Endodermal cell (in vitro differentiated cells): ENCODE results near the gene GABPA. TPM values are rescaled to one million over a fixed set of nuclear protein-coding genes. Genes with fewer than 3 reads are reported as not detected.

Experiments
- DNase-seq: peaks from one replicate; pipeline ENCODE4 v3.0.0-alpha.2; 2017
- H3K27ac ChIP-seq: 2 replicates; pipeline ENCODE4 v1.5.1; 2013; ENCODE audit warnings: mild to moderate bottlenecking, low read depth, low read length, moderate library complexity
- H3K27me3 ChIP-seq: 2 replicates; pipeline ENCODE4 v1.6.1; 2013; ENCODE audit warnings: mild to moderate bottlenecking, low read length, moderate library complexity; ENCODE audit not compliant: insufficient read depth, control insufficient read depth, poor library complexity, severe bottlenecking
- H3K36me3 ChIP-seq: 2 replicates; pipeline ENCODE4 v1.7.0; 2013; ENCODE audit warnings: mild to moderate bottlenecking, low read length, moderate library complexity; ENCODE audit not compliant: control insufficient read depth, insufficient read depth
- H3K4me1 ChIP-seq: one replicate; pipeline ENCODE4 v1.7.0; 2013; ENCODE audit warnings: low read length; ENCODE audit not compliant: control insufficient read depth, insufficient read depth
- H3K4me3 ChIP-seq: 2 replicates; pipeline ENCODE4 v1.5.1; 2013; ENCODE audit warnings: mild to moderate bottlenecking, low read length, moderate library complexity
- H3K9ac ChIP-seq: 2 replicates; pipeline ENCODE4 v1.6.1; 2013; ENCODE audit warnings: mild to moderate bottlenecking, low read length, moderate library complexity; ENCODE audit not compliant: poor library complexity, severe bottlenecking; ENCODE audit errors: extremely low read depth
- H3K9me3 ChIP-seq: 2 replicates; pipeline ENCODE4 v1.6.1; 2013; ENCODE audit warnings: mild to moderate bottlenecking, low read length, moderate library complexity; ENCODE audit not compliant: control insufficient read depth
- H3K27ac Mint-ChIP-seq: 2 replicates; pipeline ENCODE4 v1.8.0; 2020; ENCODE audit warnings: mixed read lengths
- H3K27me3 Mint-ChIP-seq: 2 replicates; pipeline ENCODE4 v1.8.0; 2021; ENCODE audit warnings: mild to moderate bottlenecking, mixed read lengths; ENCODE audit not compliant: insufficient read depth
- H3K36me3 Mint-ChIP-seq: 2 replicates; pipeline ENCODE4 v1.8.0; 2020; ENCODE audit warnings: low read depth, mixed read lengths
- H3K4me1 Mint-ChIP-seq: 2 replicates; pipeline ENCODE4 v1.8.0; 2020; ENCODE audit warnings: mixed read lengths
- H3K4me3 Mint-ChIP-seq: 2 replicates; pipeline ENCODE4 v1.8.0; 2020; ENCODE audit warnings: mild to moderate bottlenecking, moderate library complexity, mixed read lengths
- H3K9me3 Mint-ChIP-seq: 2 replicates; pipeline ENCODE4 v1.8.0; 2020; ENCODE audit warnings: mild to moderate bottlenecking, mixed read lengths
- CTCF ChIP-seq: fragments of 200-600 bp; sonication (generic); conservative IDR thresholded peaks from 2 replicates; pipeline ENCODE4 v1.5.0; 2021; ENCODE audit warnings: antibody characterized with exemption, mild to moderate bottlenecking
- WGBS, 2 experiments: methylation state at CpG; one replicate each; pipeline versions ENCODE4 v1.1.5 to v1.1.7; 2013; ENCODE audit warnings: missing lambda C conversion rate in 2 of 2, mixed read lengths in 1 of 2; ENCODE audit not compliant: insufficient coverage in 1 of 2, insufficient read length in 1 of 2; 5-methylcytosine and 5-hydroxymethylcytosine counted together
- total RNA-seq, 2 donors: library from RNA; stranded (reverse); fragmentation: NEBNext Ultra II Directional in 1 of 2; extraction: Animal tissue kit (Norgen Biotek cat#: 25700) in 1 of 2; gene quantifications; 2 replicates in 1 of 2; 3 replicates in 1 of 2; pipeline ENCODE4 v1.2.1, GENCODE V29; 2021

GABPA gene
- total RNA-seq, 2 donors from 2014 or later, result 30.4 to 35.3 TPM

- DNase-seq, result no peak
- H3K27me3 ChIP-seq, result no peaks in the 10 kb centered on the region
- Mint-ChIP-seq H3K27ac (no peak overlapping the region), H3K4me3 (no peak overlapping the region), H3K4me1 (peaks cover 29% of the 10 kb centered on the region), H3K36me3 (peaks cover 18% of the 10 kb centered on the region), H3K9me3 (no peaks in the 10 kb centered on the region), H3K27me3 (no peaks in the 10 kb centered on the region)
- WGBS, 2 experiments, result 86 to 93% methylated on average over 2 to 5 of the region's 5 CpGs
- H3K9me3 ChIP-seq, result no peaks in the 10 kb centered on the region
- H3K9ac ChIP-seq, result no peak overlapping the region
- H3K27ac ChIP-seq, result no peak overlapping the region
- H3K4me3 ChIP-seq, result no peak overlapping the region
- peaks cover 8% of the 10 kb centered on the region for H3K4me1 ChIP-seq
- no peak for TF ChIP-seq CTCF
- H3K36me3 ChIP-seq, result peaks cover 17% of the 10 kb centered on the region
Measured at GRCh38 chr21:25717491-25718147, 17.2 kb upstream of the GABPA start.

- Histone ChIP-seq H3K9ac (no peak overlapping the region), H3K9me3 (no peaks in the 10 kb centered on the region), H3K4me3 (no peak overlapping the region), H3K27me3 (no peaks in the 10 kb centered on the region), H3K36me3 (peaks cover 54% of the 10 kb centered on the region), H3K4me1 (peaks cover under 1% of the 10 kb centered on the region), H3K27ac (no peak overlapping the region)
- Mint-ChIP-seq H3K9me3 (no peaks in the 10 kb centered on the region), H3K27me3 (no peaks in the 10 kb centered on the region), H3K4me3 (no peak overlapping the region), H3K36me3 (peaks cover 56% of the 10 kb centered on the region), H3K4me1 (peaks cover 20% of the 10 kb centered on the region), H3K27ac (no peak overlapping the region)
- no peak for TF ChIP-seq CTCF
- 93 to 95% methylated on average over 3 of the region's 3 CpGs for WGBS, 2 experiments
- no peak for DNase-seq
Measured at GRCh38 chr21:25721987-25722386, 12.8 kb upstream of the GABPA start.

GRCh38 chr21:25722631-25723030 is 12.1 kb upstream of the GABPA start:
- H3K36me3 Mint-ChIP-seq, result peaks cover 59% of the 10 kb centered on the region
- H3K9me3 ChIP-seq, result no peaks in the 10 kb centered on the region
- H3K9ac ChIP-seq, result no peak overlapping the region
- no peak overlapping the region for H3K27ac Mint-ChIP-seq
- H3K4me3 Mint-ChIP-seq, result no peak overlapping the region
- H3K4me1 ChIP-seq, result no peaks in the 10 kb centered on the region
- no peaks in the 10 kb centered on the region for H3K27me3 Mint-ChIP-seq
- no peak for DNase-seq
- H3K9me3 Mint-ChIP-seq, result no peaks in the 10 kb centered on the region
- H3K27me3 ChIP-seq, result no peaks in the 10 kb centered on the region
- peaks cover 60% of the 10 kb centered on the region for H3K36me3 ChIP-seq
- TF ChIP-seq CTCF, result no peak
- WGBS, 2 experiments, result 93 to 94% methylated on average over 3 of the region's 3 CpGs
- peaks cover 14% of the 10 kb centered on the region for H3K4me1 Mint-ChIP-seq
- H3K27ac ChIP-seq, result peak overlapping the region; percentile 14
- no peak overlapping the region for H3K4me3 ChIP-seq
